ENCODE measurements around the gene GRIA4. TPM values are rescaled to one million over a fixed set of nuclear protein-coding genes. Genes with fewer than 3 reads are reported as not detected.

Gene GRIA4
- not detected in 5 replicates for total RNA-seq (2022; extraction: Qiagen RNA extraction; ENCODE audit: low read depth)

GRCh38 chr11:105609832-105610781 is at the start of gene GRIA4:
TSS of gene GRIA4 (plus strand) at chr11:105610073. CDS start at chr11:105610998, 925 bp downstream.

GRCh38 chr11:106021967-106022794 is 412.3 kb downstream of the GRIA4 start, which contains the start of gene MSANTD4:
TSS of gene MSANTD4 (minus strand) at chr11:106022240. CDS start at chr11:106010917, 11,323 bp downstream.

Measured in A549 treated with RU486 at 1 μM for 4 hours (cell line).